Small intestine (tissue), 7 donors: ENCODE data around the gene ADAMTS15. TPM values are rescaled to one million over a fixed set of nuclear protein-coding genes. Genes with fewer than 3 reads are reported as not detected.

Experiments
- DNase-seq, 2 donors: peaks; one replicate each; pipeline versions ENCODE4 v3.0.0 to v3.0.0-alpha.2; 2013
- FAIRE-seq: peaks from 2 replicates; lab custom pipeline; 2012; peaks lifted over from hg19 to GRCh38; lab: Jason Lieb, UNC
- H3K27ac ChIP-seq, 3 donors: one replicate each; pipeline ENCODE4 v1.5.1; 2013; ENCODE audit warnings: low read length in 2 of 3, mild to moderate bottlenecking in 2 of 3, control low read depth in 1 of 3, inconsistent platforms in 1 of 3, low read depth in 1 of 3, moderate library complexity in 1 of 3
- H3K27me3 ChIP-seq, 3 donors: one replicate each; pipeline ENCODE4 v1.6.1; 2013; ENCODE audit warnings: low read length in 3 of 3, inconsistent platforms in 1 of 3; ENCODE audit not compliant: control insufficient read depth in 3 of 3, insufficient read depth in 3 of 3
- H3K36me3 ChIP-seq, 3 donors: one replicate each; pipeline ENCODE4 v1.6.1; 2013; ENCODE audit warnings: low read length in 3 of 3, inconsistent platforms in 1 of 3, low read depth in 1 of 3, mild to moderate bottlenecking in 1 of 3, moderate library complexity in 1 of 3; ENCODE audit not compliant: control insufficient read depth in 3 of 3, insufficient read depth in 2 of 3
- H3K4me1 ChIP-seq, 3 donors: one replicate each; pipeline ENCODE4 v1.6.1; 2013; ENCODE audit warnings: low read length in 2 of 3, inconsistent platforms in 1 of 3, low read depth in 1 of 3, mild to moderate bottlenecking in 1 of 3, moderate library complexity in 1 of 3; ENCODE audit not compliant: control insufficient read depth in 3 of 3, insufficient read depth in 2 of 3
- H3K4me3 ChIP-seq, 3 donors: one replicate each; pipeline ENCODE4 v1.5.1; 2013; ENCODE audit warnings: low read length in 3 of 3, control low read depth in 1 of 3, inconsistent platforms in 1 of 3, low read depth in 1 of 3, mild to moderate bottlenecking in 1 of 3, moderate library complexity in 1 of 3
- H3K9me3 ChIP-seq, 2 donors: one replicate each; pipeline ENCODE4 v1.6.1; 2013; ENCODE audit warnings: low read depth in 1 of 2, low read length in 1 of 2; ENCODE audit not compliant: control insufficient read depth in 2 of 2, insufficient read depth in 1 of 2
- WGBS, 3 donors: extraction: QIAGEN DNeasy Blood & Tissue Kit; methylation state at CpG; one replicate each; pipeline ENCODE4 v1.1.7; 2013; 5-methylcytosine and 5-hydroxymethylcytosine counted together
- polyA plus RNA-seq, 4 donors: library from polyadenylated mRNA; stranded (reverse) in 3 of 4; unstranded in 1 of 4; fragments of 200-250 nt in 3 of 4; fragments of 120-200 nt in 1 of 4; gene quantifications; one replicate each; pipeline versions ENCODE4 v1.2.1 to v1.2.3, GENCODE V29; 2013
- donor health status: healthy with polysubstance abuse.
- donor health status: control.
- donor health status: control.
- donor health status: Bipolar disorder and iron deficiency.
- donor health status: healthy.

Gene ADAMTS15
- polyA plus RNA-seq, 4 donors: 0.27 to 13.6 (median 7.2) TPM; not detected in 1

DNA sequence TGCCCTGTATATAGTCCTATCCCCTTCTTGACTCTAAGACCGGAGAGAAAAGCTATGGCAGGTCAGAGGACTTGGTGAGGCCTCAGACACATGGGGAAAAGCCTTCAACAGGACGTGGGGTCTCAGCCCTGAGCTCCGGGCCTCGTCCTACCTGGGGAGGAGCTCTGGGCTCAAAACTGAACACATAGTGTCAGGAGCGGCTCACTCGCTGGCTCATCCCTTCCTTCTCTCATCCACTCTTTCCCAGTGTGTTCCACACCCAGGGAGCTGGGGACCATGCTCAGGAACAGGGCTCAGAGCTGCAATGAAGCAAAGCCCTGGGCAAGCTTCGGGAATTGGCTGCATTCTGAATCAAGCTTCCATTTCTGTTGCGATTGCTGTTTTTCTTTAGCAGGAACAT is 14.5 kb downstream of the ADAMTS15 start:
- peaks cover 0 to 8% (median 0%) of the 10 kb centered on the region in 3 donors for H3K4me1 ChIP-seq
- H3K4me3 ChIP-seq: no peak overlapping the region
- no peak overlapping the region for H3K27ac ChIP-seq
- WGBS, 3 donors: 89 to 95% (median 89%) methylated on average over 8 of the region's 8 CpGs
- FAIRE-seq (no peak), DNase-seq (no peak)
- H3K9me3 ChIP-seq: no peaks in the 10 kb centered on the region
- peaks cover 0 to 50% (median 0%) of the 10 kb centered on the region in 3 donors for H3K36me3 ChIP-seq
- H3K27me3 ChIP-seq: no peaks in the 10 kb centered on the region

DNA sequence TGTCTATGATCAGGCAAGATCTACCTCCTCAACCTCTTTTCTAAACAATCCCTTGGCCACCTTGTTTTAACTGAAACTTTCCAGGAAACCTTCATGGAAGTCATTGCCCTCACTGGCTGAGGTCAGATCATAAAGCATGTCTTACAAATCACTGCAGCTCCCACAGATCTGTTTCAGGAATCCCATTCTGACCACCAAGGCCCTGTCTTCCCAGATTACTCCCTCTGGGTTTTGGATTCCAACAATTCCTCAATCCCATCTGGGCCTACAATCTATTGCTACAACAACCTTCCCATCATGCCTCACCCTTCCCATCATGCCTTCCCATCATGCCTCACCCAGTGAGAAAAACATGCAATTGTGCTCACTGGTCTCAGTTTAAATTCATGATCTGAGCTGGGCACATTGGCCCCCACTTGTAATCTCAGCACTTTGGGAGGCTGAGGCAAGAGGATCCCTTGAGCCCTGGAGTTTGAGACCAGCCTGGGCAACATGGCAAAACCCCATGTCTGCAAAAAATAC is 15.9 kb downstream of the ADAMTS15 start:
- no peak for FAIRE-seq
- no peak overlapping the region for H3K27ac ChIP-seq
- no peak for DNase-seq
- no peaks in the 10 kb centered on the region for H3K4me1 ChIP-seq
- H3K4me3 ChIP-seq: no peak overlapping the region
- no peaks in the 10 kb centered on the region for H3K27me3 ChIP-seq
- peaks cover 0 to 49% (median 0%) of the 10 kb centered on the region in 3 donors for H3K36me3 ChIP-seq
- no peaks in the 10 kb centered on the region for H3K9me3 ChIP-seq

DNA sequence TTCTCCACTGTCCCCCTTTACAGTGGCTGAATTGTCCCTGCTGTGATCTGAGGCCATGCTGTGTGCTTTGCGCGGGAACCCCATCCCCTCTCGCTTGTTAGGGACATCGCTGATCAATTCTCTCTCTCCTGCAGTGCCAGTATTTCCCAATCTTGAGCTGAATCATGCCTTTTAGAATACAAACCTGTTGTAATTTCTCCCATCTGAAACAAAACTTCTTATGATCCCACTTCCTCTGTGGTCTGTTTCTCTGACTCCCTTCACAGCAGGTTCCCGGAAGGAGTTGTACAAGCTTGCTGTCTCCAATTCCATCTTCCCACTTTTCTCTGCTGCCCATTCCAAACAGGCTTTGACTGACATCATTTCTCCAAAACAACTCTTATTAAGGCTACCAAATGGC is 16.8 kb downstream of the ADAMTS15 start:
- DNase-seq: no peak
- Histone ChIP-seq H3K4me1 (no peaks in the 10 kb centered on the region), H3K36me3 (peaks cover 0 to 45% (median 0%) of the 10 kb centered on the region in 3 donors), H3K4me3 (no peak overlapping the region), H3K27me3 (no peaks in the 10 kb centered on the region), H3K27ac (no peak overlapping the region), H3K9me3 (no peaks in the 10 kb centered on the region)
- 93 to 98% (median 95%) methylated on average over 5 of the region's 5 CpGs for WGBS, 3 donors
- FAIRE-seq: no peak

DNA sequence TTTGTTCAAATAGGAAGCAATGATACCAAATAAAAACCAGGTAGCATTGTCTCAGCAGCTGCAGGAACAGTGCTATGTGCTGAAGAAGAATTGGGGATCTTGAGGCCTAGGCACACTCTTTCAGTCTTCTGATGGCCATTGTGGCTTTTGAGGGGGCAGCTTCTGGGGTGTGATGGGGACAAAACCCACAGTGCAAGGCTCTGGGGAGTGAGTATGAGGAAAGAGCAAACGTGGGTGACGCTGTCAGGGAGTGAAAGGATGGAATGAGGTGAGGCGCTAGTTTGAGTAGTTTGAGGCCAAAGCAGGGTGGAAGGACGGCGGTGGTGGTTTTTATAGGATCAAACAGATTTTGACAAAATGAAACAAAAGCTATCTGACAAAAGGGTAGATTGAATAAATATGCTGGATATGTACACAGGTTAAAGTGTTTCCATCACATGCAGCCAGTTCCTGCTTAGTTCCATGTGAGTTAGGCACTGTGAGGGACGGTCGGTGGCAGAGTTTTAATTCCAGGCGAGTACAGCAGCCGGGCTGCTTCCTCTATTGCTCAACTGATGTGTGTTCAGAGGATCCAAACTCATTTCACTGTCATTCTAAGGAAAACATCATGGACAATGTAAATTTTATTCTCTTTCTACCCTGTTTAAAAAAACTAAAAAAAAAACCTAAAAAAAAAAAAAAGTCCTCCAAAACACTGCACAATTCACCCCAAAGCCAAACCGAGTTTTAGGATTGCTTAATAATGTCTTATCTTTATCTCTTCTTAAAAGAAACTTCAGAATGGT is 18.9 kb downstream of the ADAMTS15 start:
- Histone ChIP-seq H3K36me3 (peaks cover 0 to 49% (median 0%) of the 10 kb centered on the region in 3 donors), H3K27me3 (no peaks in the 10 kb centered on the region), H3K9me3 (no peaks in the 10 kb centered on the region), H3K4me3 (no peak overlapping the region), H3K27ac (no peak overlapping the region), H3K4me1 (no peaks in the 10 kb centered on the region)
- DNase-seq (no peak), FAIRE-seq (no peak)
- WGBS, 3 donors: 84 to 90% (median 88%) methylated on average over 10 of the region's 10 CpGs

DNA sequence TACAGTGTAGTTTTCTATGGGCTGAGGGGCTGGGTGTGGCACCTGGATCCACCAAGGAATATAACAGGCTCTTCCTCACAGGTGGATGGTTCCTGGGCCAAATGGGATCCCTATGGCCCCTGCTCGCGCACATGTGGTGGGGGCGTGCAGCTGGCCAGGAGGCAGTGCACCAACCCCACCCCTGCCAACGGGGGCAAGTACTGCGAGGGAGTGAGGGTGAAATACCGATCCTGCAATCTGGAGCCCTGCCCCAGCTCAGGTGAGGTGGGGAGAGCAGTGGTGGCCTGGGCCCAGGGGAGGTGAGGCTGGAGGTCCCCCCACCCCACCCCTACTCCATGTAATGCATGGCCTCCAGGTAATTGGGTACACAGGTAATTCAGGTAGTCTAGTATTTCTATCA is 20.7 kb downstream of the ADAMTS15 start:
- WGBS, 3 donors: 96 to 98% (median 97%) methylated on average over 6 of the region's 6 CpGs
- H3K9me3 ChIP-seq: no peaks in the 10 kb centered on the region
- no peak overlapping the region for H3K4me3 ChIP-seq
- no peak overlapping the region for H3K27ac ChIP-seq
- no peaks in the 10 kb centered on the region for H3K4me1 ChIP-seq
- DNase-seq (no peak), FAIRE-seq (no peak)
- H3K27me3 ChIP-seq: no peaks in the 10 kb centered on the region
- peaks cover 0 to 52% (median 0%) of the 10 kb centered on the region in 3 donors for H3K36me3 ChIP-seq

DNA sequence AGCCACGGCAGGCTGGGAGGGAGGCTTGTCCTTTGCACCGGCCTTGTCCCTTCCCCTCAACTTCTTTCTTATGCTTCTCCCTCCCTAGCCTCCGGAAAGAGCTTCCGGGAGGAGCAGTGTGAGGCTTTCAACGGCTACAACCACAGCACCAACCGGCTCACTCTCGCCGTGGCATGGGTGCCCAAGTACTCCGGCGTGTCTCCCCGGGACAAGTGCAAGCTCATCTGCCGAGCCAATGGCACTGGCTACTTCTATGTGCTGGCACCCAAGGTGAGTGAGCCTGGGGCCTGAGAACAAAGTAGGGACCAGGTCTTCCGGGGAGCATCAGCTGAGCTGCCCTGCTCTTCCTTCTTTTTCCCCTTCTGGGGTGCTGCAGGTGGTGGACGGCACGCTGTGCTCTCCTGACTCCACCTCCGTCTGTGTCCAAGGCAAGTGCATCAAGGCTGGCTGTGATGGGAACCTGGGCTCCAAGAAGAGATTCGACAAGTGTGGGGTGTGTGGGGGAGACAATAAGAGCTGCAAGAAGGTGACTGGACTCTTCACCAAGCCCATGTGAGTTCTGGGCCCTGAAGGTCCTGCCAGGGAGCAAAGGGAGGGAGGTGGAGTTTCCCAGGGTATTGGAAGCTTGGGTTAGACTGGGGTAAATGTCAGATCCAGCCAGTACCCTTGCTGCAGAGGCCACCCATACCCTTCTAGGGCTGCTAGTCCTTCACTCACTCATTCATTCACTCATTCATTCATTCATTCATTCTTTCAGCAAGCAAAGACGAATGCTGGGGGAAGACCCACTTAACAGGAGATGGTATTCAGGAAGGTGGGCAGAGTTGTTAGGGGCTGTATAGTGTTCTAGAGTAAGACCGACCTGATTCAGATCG is 22.6 kb downstream of the ADAMTS15 start:
- H3K36me3 ChIP-seq: peaks cover 0 to 57% (median 0%) of the 10 kb centered on the region in 3 donors
- no peak for FAIRE-seq
- no peaks in the 10 kb centered on the region for H3K4me1 ChIP-seq
- WGBS, 3 donors: 91 to 95% (median 94%) methylated on average over 20 of the region's 20 CpGs
- H3K27ac ChIP-seq: no peak overlapping the region
- DNase-seq: no peak
- no peaks in the 10 kb centered on the region for H3K9me3 ChIP-seq
- H3K27me3 ChIP-seq: no peaks in the 10 kb centered on the region
- H3K4me3 ChIP-seq: no peak overlapping the region

DNA sequence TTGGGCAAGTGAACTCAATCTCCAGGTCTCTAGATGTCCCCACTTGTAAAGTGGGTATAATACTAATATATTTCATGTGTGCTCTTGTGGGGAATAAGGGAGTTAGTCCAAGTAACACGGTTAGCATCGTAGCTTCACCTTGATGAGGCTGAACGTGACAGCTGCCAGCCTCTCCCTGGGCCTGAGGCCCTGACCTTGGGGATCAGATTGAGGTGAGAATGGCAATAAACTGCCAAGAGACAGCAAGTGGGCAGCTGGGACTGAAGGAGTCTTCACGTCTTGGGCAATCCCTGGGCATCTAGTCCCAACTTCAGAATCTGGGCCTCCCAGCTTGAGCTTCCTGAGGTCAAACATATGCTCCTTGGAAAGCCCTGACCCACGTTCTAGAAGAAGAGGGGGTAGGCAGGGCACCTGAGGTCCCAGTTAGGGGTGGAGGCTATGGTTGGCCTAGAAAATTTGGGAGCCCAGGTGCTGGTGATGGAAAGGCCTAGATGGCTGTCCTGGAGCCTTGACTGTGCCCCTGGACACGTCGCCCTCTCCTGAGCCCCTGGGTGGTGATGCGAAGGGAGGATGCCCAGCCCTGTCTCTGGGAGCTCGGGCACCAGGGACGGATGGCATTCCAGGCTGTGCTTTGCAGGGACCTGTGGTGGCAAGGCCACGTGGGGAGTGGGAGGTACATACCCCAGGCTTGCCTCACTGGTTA is 23.4 kb downstream of the ADAMTS15 start:
- FAIRE-seq: no peak
- WGBS, 3 donors: 82 to 91% (median 90%) methylated on average over 11 of the region's 11 CpGs
- no peak for DNase-seq
- H3K4me1 ChIP-seq: no peaks in the 10 kb centered on the region
- H3K4me3 ChIP-seq: no peak overlapping the region
- no peaks in the 10 kb centered on the region for H3K27me3 ChIP-seq
- H3K36me3 ChIP-seq: peaks cover 0 to 56% (median 0%) of the 10 kb centered on the region in 3 donors
- H3K27ac ChIP-seq: no peak overlapping the region
- no peaks in the 10 kb centered on the region for H3K9me3 ChIP-seq

DNA sequence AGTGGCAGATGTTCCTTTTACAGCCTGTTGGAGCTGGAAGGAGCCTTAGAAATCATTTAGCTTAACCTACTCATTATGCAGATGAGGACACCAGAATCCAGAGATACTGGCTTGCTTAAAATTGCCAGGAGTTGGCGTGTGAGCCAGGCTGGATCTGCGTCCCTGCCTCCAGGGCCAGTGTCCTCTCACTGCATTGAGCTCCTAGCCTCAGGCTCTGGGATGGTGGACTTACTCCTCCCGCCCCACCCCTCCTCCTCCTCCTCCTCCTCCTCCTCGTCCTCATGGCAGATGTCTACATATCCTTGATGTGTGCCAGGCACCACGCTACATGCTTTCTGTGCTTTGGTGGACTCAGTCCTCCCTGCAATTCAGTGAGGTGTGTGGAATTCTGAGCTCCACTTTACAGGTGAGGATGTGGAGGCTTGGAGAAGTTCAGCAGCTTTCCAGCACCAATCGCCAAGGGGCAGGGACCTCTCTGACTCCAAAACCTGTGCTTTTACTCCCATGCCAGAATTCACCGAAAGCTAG is 24.1 kb downstream of the ADAMTS15 start:
- no peak for DNase-seq
- Histone ChIP-seq H3K36me3 (peaks cover 0 to 54% (median 0%) of the 10 kb centered on the region in 3 donors), H3K27me3 (no peaks in the 10 kb centered on the region), H3K27ac (no peak overlapping the region), H3K4me3 (no peak overlapping the region), H3K4me1 (peaks cover 0 to 2% (median 0%) of the 10 kb centered on the region in 3 donors), H3K9me3 (no peaks in the 10 kb centered on the region)
- FAIRE-seq: no peak
- WGBS, 3 donors: 86 to 93% (median 92%) methylated on average over 7 of the region's 7 CpGs
